A673 (cell line): Measurements from ENCODE around the gene RIPOR3.

Experiments
- EZH2 ChIP-seq: fragments of 200-600 bp; sonication (generic); IDR thresholded peaks from 2 replicates; pipeline ENCODE4 v1.6.1; 2017; ENCODE audit warnings: borderline replicate concordance, low read depth, mild to moderate bottlenecking, mixed read lengths, antibody characterized with exemption, low read length; ENCODE audit not compliant: poor library complexity, severe bottlenecking
- TF ChIP-seq, protein P1 (sequence below): fragments of 300-800, 200-600 bp; sonication (generic); conservative IDR thresholded peaks from 2 replicates; pipeline ENCODE4 v1.5.1; 2017; ENCODE audit warnings: low read depth, mild to moderate bottlenecking, antibody characterized with exemption, low read length, moderate library complexity, mixed read lengths

DNA sequence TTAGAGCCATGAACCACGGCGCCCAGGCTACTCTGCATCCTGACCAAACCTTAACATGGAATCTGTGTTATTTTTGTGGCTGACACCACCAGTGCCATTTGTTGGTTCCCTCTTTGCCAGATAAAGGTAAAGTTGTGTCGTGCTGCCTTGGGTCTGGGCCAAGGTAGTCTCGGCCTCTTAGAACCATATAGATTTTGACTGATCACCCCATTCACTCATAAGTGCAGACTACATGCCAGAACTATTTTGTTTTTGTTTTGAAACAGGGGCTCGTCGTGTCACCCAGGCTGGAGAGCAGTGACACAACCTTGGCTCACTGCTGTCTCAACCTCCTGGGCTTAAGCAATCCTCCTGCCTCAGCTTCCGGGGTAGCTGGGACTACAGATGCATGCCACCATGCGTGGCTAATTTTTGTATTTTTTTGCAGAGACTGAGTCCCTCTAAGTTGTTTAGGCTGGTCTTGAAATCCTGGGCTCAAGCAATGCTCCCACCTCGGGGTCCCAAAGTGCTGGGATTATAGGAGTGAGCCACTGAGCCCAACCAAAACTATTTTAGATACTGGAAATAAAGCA is 19.2 kb upstream of the RIPOR3 start:
- TF ChIP-seq, protein P1, sequence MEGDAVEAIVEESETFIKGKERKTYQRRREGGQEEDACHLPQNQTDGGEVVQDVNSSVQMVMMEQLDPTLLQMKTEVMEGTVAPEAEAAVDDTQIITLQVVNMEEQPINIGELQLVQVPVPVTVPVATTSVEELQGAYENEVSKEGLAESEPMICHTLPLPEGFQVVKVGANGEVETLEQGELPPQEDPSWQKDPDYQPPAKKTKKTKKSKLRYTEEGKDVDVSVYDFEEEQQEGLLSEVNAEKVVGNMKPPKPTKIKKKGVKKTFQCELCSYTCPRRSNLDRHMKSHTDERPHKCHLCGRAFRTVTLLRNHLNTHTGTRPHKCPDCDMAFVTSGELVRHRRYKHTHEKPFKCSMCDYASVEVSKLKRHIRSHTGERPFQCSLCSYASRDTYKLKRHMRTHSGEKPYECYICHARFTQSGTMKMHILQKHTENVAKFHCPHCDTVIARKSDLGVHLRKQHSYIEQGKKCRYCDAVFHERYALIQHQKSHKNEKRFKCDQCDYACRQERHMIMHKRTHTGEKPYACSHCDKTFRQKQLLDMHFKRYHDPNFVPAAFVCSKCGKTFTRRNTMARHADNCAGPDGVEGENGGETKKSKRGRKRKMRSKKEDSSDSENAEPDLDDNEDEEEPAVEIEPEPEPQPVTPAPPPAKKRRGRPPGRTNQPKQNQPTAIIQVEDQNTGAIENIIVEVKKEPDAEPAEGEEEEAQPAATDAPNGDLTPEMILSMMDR = no peak
- TF ChIP-seq EZH2 = no peak
